K562 (cell line): ENCODE results near the gene TRNT1. TPM values are rescaled to one million over a fixed set of nuclear protein-coding genes. Genes with fewer than 3 reads are reported as not detected.
A peak's percentile ranks its signal among the peaks of the same experiment; 100 is the strongest.

Experiments
- BCOR ChIP-seq: fragments of 450-650 bp; IDR thresholded peaks from 2 replicates; pipeline ENCODE4 v1.6.1; 2016
- E2F3 ChIP-seq: fragments of 250-450 bp; sonication (Bioruptor Pico); IDR thresholded peaks from 2 replicates; pipeline ENCODE4 v1.4.0; 2020; ENCODE audit warnings: mild to moderate bottlenecking
- EP300 ChIP-seq: IDR thresholded peaks from 2 replicates; pipeline ENCODE4 v1.6.1; 2012; ENCODE audit warnings: low read length, improper control_type of control experiment
- GATAD2A ChIP-seq: fragments of 450-650 bp; IDR thresholded peaks from 2 replicates; pipeline ENCODE4 v1.6.1; 2017
- HMBOX1 ChIP-seq: sonication (generic); IDR thresholded peaks from 2 replicates; pipeline ENCODE4 v1.6.1; 2016
- ID3 ChIP-seq, 2 experiments: fragments of 250-450 bp in 1 of 2; fragments of 450-650 bp in 1 of 2; sonication (Bioruptor Pico) in 1 of 2; IDR thresholded peaks; 2 replicates each; pipeline versions ENCODE4 v1.6.1 to v1.8.0; 2016 to 2021; ENCODE audit warnings: mild to moderate bottlenecking in 2 of 2, moderate library complexity in 2 of 2, missing compliant biosample characterization in 1 of 2, missing genetic modification characterization in 1 of 2
- JUN ChIP-seq, 2 experiments: sonication (generic) in 1 of 2; formaldehyde crosslinking in 1 of 2; IDR thresholded peaks; 2 replicates each; pipeline versions ENCODE4 v1.6.1 to v1.8.0; 2012 to 2022; ENCODE audit warnings: borderline replicate concordance in 2 of 2, mild to moderate bottlenecking in 2 of 2, improper control_type of control experiment in 1 of 2, low read depth in 1 of 2, low read length in 1 of 2, missing genetic modification reagents in 1 of 2
- L3MBTL2 ChIP-seq: fragments of 450-650 bp; IDR thresholded peaks from 2 replicates; pipeline ENCODE4 v1.6.1; 2016; ENCODE audit warnings: mild to moderate bottlenecking, moderate library complexity
- PHF8 ChIP-seq: fragments of 200-600 bp; sonication (generic); IDR thresholded peaks from 2 replicates; pipeline ENCODE4 v1.6.1; 2012; ENCODE audit warnings: mixed run types, mild to moderate bottlenecking, inconsistent platforms, low read length, moderate library complexity, borderline replicate concordance
- RB1 ChIP-seq: fragments of 450-650 bp; IDR thresholded peaks from 2 replicates; pipeline ENCODE4 v1.6.1; 2017; ENCODE audit warnings: low read depth, mild to moderate bottlenecking
- RFX7 ChIP-seq: fragments of 250-450 bp; sonication (Bioruptor Pico); IDR thresholded peaks from 2 replicates; pipeline ENCODE4 v1.5.1; 2021; ENCODE audit warnings: mild to moderate bottlenecking
- RREB1 ChIP-seq: fragments of 250-450 bp; sonication (Bioruptor Pico); IDR thresholded peaks from 2 replicates; pipeline ENCODE4 v1.4.0; 2020
- SIRT6 ChIP-seq: IDR thresholded peaks from one replicate; pipeline ENCODE4 v1.6.1; 2012; ENCODE audit warnings: low read depth, mild to moderate bottlenecking, control low read depth, inconsistent platforms, low read length, moderate library complexity
- SP2 ChIP-seq: IDR thresholded peaks from 2 replicates; pipeline ENCODE4 v1.6.1; 2011; ENCODE audit warnings: mild to moderate bottlenecking, low read depth, low read length, moderate library complexity; ENCODE audit not compliant: poor library complexity, severe bottlenecking; ENCODE audit errors: extremely low read depth
- SRF ChIP-seq, 2 experiments: fragments of 250-450, 450-650 bp in 1 of 2; sonication (Bioruptor Pico) in 1 of 2; sonication (generic) in 1 of 2; formaldehyde crosslinking; IDR thresholded peaks; 2 replicates each; pipeline versions ENCODE4 v1.5.0 to v1.5.1; 2020 to 2022; ENCODE audit warnings: mild to moderate bottlenecking in 1 of 2, missing genetic modification reagents in 1 of 2
- THRB ChIP-seq: fragments of 450-650 bp; formaldehyde crosslinking; conservative IDR thresholded peaks from 2 replicates; pipeline ENCODE4 v1.4.0; 2022; ENCODE audit warnings: mild to moderate bottlenecking, missing genetic modification characterization
- ZBED1 ChIP-seq: IDR thresholded peaks from 2 replicates; pipeline ENCODE4 v1.6.1; 2014
- ZC3H4 ChIP-seq: sonication (generic); formaldehyde crosslinking; IDR thresholded peaks from 2 replicates; pipeline ENCODE4 v1.9.0; 2021; ENCODE audit warnings: missing genetic modification reagents, borderline replicate concordance
- ZNF41 ChIP-seq: fragments of 250-450 bp; sonication (Bioruptor Pico); conservative IDR thresholded peaks from 2 replicates; pipeline ENCODE4 v1.4.0; 2020; ENCODE audit warnings: mild to moderate bottlenecking
- polyA plus RNA-seq, 8 experiments: library from polyadenylated mRNA; depleted of rRNA in 4 of 8; stranded (reverse) in 5 of 8; unstranded in 3 of 8; fragments of >200 nt; fragmentation: Nextera tagmentation in 2 of 8; fragmentation: Illumina TruSeq in 1 of 8; extraction: Ambion mirVana in 2 of 8; extraction: Trizol in 1 of 8; gene quantifications; 2 replicates each; pipeline versions ENCODE4 v1.2.1 to v1.2.3, GENCODE V29; 2011 to 2014; ENCODE audit warnings: inconsistent platforms in 1 of 8, missing spikeins in 1 of 8
- total RNA-seq, 7 experiments: library from RNA; depleted of rRNA in 6 of 7; stranded (reverse); fragments of >200 nt in 6 of 7; fragmentation: Illumina TruSeq in 2 of 7; extraction: Trizol in 2 of 7; gene quantifications; 2 replicates each; pipeline versions ENCODE4 v1.2.1 to v1.2.3, GENCODE V29; 2011 to 2021; ENCODE audit warnings: low replicate concordance in 1 of 7

The TRNT1 gene
- total and polyA plus RNA-seq, 9 of the 15 experiments (the other 6 are each of a cell fraction or from before 2014, with no cell fraction given) = 38.1 to 58.2 (median 47.4) TPM

DNA sequence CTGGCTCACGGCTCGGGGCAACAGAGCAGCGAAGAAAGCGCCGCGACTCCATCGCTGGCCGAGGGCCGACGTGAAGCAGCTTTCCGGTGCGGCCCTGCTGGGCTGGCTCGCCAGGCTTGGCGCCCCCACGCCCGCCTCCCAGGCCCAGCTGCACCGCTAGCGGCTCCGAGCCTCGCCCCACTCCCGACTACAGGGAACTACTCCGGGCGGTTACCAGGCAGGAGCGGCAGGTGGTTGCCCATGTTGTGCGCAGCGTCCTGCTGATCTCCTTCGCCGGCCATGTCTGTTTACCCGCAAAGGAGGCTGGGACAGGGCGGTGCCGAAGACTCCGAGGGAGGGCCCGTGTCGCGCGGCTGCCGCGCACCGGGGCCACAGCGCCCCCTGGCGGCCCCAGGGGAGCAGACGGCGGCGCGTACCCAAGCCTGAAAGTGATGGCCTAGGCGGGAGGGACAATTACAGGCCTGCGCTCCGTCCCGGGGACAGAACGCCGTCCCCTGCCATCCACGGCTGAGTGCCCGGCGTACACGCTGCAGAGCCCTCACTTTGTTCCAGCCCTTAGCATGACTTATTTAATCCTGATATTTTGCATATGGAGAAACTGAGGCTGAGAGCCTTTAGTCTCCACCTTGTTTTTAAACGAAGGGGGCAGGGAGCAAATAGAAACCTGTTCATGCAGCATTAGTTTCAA lies 52.8 kb downstream of the TRNT1 start, which contains the start of gene CRBN (continued):
- peak; percentile 93 for TF ChIP-seq RREB1 (CRISPR knock-in tag)
- no peak for TF ChIP-seq ZC3H4 (CRISPR knock-in tag)
- TF ChIP-seq SP2 = peak; percentile 59
- no peak for TF ChIP-seq SIRT6
- no peak for TF ChIP-seq ZNF41 (CRISPR knock-in tag)
- peak; percentile 74 for TF ChIP-seq BCOR
- TF ChIP-seq PHF8 = peak; percentile 99
- TF ChIP-seq ZBED1 = peak; percentile 56; the same call in 1 of the 2 replicates
- peak in 1 of 2 experiments; percentile 79; a peak in 1 of 4 replicates for TF ChIP-seq SRF (CRISPR knock-in tag; IDR thresholded peaks at IDR 0.05)
- TF ChIP-seq E2F3 (CRISPR knock-in tag) = peak; percentile 54; the same call in 1 of the 2 replicates
- TF ChIP-seq JUN (IDR thresholded peaks at IDR 0.05; ENCODE audit: borderline replicate concordance, low read depth, low read length) = peak; percentile 57; the same call in 1 of the 2 replicates
- no peak for TF ChIP-seq JUN (CRISPR knock-in tag; IDR thresholded peaks at IDR 0.05; ENCODE audit: borderline replicate concordance)
- peak; percentile 71 for TF ChIP-seq L3MBTL2
- peak; percentile 27; the same call in 1 of the 2 replicates for TF ChIP-seq EP300
- TF ChIP-seq ID3 (CRISPR knock-in tag; IDR thresholded peaks at IDR 0.05) = no peak
- peak; percentile 58; the same call in 1 of the 2 replicates for TF ChIP-seq ID3 (tag; IDR thresholded peaks at IDR 0.05)
- peak; percentile 99 for TF ChIP-seq RB1
- 0 out of 2 replicates have a peak, but pooled peaks have one; percentile 71 for TF ChIP-seq GATAD2A
- no peak for TF ChIP-seq RFX7 (CRISPR knock-in tag)
- TF ChIP-seq THRB (CRISPR knock-in tag) = 0 out of 2 replicates have a peak, but pooled peaks have one; percentile 43
- no peak for TF ChIP-seq HMBOX1
